IMR-90 (cell line): ENCODE measurements around the gene PRR33. TPM values are rescaled to one million over a fixed set of nuclear protein-coding genes. Genes with fewer than 3 reads are reported as not detected.

Experiments used
- ATAC-seq: fragments of 200-7000 bp; cut with Tn5 transposase; 2 replicates; pipeline ENCODE4 v1.9.1; 2020; ENCODE audit warnings: low read depth, mild to moderate bottlenecking, moderate library complexity
- BruUV-seq: library from RNA; stranded (reverse); fragments of 400-500 nt; replicated peaks from 2 replicates; lab custom pipeline; 2021; lab: Mats Ljungman, UMichigan
- CTCF ChIA-PET: fragments of 300-600 bp; formaldehyde crosslinking; extraction: SDS; loops from one replicate; lab custom pipeline; 2021; ENCODE audit warnings: antibody characterized with exemption; lab: Yijun Ruan, JAX
- POLR2A ChIA-PET: fragments of 300-600 bp; sonication (Branson Sonifier 250); formaldehyde crosslinking; loops from one replicate; lab custom pipeline; 2022; ENCODE audit warnings: antibody characterized with exemption; ENCODE audit not compliant: unreplicated experiment; lab: Charles Lee
- DNase-seq: peaks from one replicate; pipeline ENCODE4 v3.0.0; 2013
- H2AFZ ChIP-seq: replicated peaks from 2 replicates; pipeline ENCODE3; 2013; ENCODE audit warnings: low read length, mild to moderate bottlenecking; ENCODE audit not compliant: poor library complexity
- H2AK5ac ChIP-seq: 2 replicates; pipeline ENCODE4 v1.6.1; 2013; ENCODE audit warnings: low read depth, low read length, inconsistent platforms
- H2AK9ac ChIP-seq: replicated peaks from 2 replicates; pipeline ENCODE3; 2013; ENCODE audit warnings: mild to moderate bottlenecking, low read depth, low read length, moderate library complexity; ENCODE audit not compliant: poor library complexity
- H2BK120ac ChIP-seq: 2 replicates; pipeline ENCODE4 v1.6.1; 2013; ENCODE audit warnings: low read depth, low read length, inconsistent platforms
- H2BK15ac ChIP-seq: 3 replicates; pipeline ENCODE4 v1.6.1; 2013; ENCODE audit warnings: low read depth, low read length, inconsistent platforms
- H2BK20ac ChIP-seq: 2 replicates; pipeline ENCODE4 v1.6.1; 2013; ENCODE audit warnings: low read depth, mild to moderate bottlenecking, inconsistent platforms, low read length, moderate library complexity
- H2BK5ac ChIP-seq: 2 replicates; pipeline ENCODE4 v1.6.1; 2013; ENCODE audit warnings: mild to moderate bottlenecking, low read depth, low read length, inconsistent platforms; ENCODE audit not compliant: poor library complexity, severe bottlenecking
- H3K14ac ChIP-seq: replicated peaks from 2 replicates; pipeline ENCODE4 v1.6.1; 2013; ENCODE audit warnings: low read depth, low read length, inconsistent platforms
- H3K18ac ChIP-seq: 2 replicates; pipeline ENCODE4 v1.6.1; 2013; ENCODE audit warnings: low read depth, low read length, control low read depth
- H3K23ac ChIP-seq: 2 replicates; pipeline ENCODE4 v1.6.1; 2013; ENCODE audit warnings: low read depth, low read length, inconsistent platforms
- H3K27ac ChIP-seq: 2 replicates; pipeline ENCODE4 v1.5.1; 2013; ENCODE audit warnings: mild to moderate bottlenecking, control low read depth, low read length; ENCODE audit not compliant: insufficient read depth
- H3K27me3 ChIP-seq: 2 replicates; pipeline ENCODE4 v1.6.1; 2013; ENCODE audit warnings: low read length; ENCODE audit not compliant: control insufficient read depth, insufficient read depth
- H3K36me3 ChIP-seq: 2 replicates; pipeline ENCODE4 v1.6.1; 2013; ENCODE audit warnings: low read length, mixed read lengths; ENCODE audit not compliant: control insufficient read depth, insufficient read depth
- H3K4ac ChIP-seq: 2 replicates; pipeline ENCODE4 v1.6.1; 2013; ENCODE audit warnings: low read depth, low read length, inconsistent platforms
- H3K4me1 ChIP-seq: 2 replicates; pipeline ENCODE4 v1.6.1; 2013; ENCODE audit warnings: low read length, mixed read lengths; ENCODE audit not compliant: control insufficient read depth, insufficient read depth
- H3K4me2 ChIP-seq: 2 replicates; pipeline ENCODE4 v1.6.1; 2013; ENCODE audit warnings: low read depth, mild to moderate bottlenecking, control low read depth, low read length, moderate library complexity
- H3K4me3 ChIP-seq: 2 replicates; pipeline ENCODE4 v1.5.1; 2013; ENCODE audit warnings: low read depth, mild to moderate bottlenecking, control low read depth, low read length, moderate library complexity; ENCODE audit not compliant: insufficient read depth
- H3K56ac ChIP-seq: 2 replicates; pipeline ENCODE4 v1.6.1; 2013; ENCODE audit warnings: low read length, inconsistent platforms; ENCODE audit not compliant: insufficient read depth; ENCODE audit errors: extremely low read depth
- H3K79me1 ChIP-seq, 2 experiments: 2 replicates each; pipeline ENCODE4 v1.6.1; 2013; ENCODE audit warnings: low read length in 2 of 2, inconsistent platforms in 1 of 2, low read depth in 1 of 2
- H3K9ac ChIP-seq: 2 replicates; pipeline ENCODE4 v1.6.1; 2013; ENCODE audit warnings: low read depth, low read length, control low read depth
- H3K9me1 ChIP-seq: 2 replicates; pipeline ENCODE4 v1.6.1; 2013; ENCODE audit warnings: low read length, inconsistent platforms; ENCODE audit not compliant: insufficient read depth
- H3K9me3 ChIP-seq: 2 replicates; pipeline ENCODE4 v1.6.1; 2013; ENCODE audit warnings: low read length; ENCODE audit not compliant: control insufficient read depth, insufficient read depth
- H4K20me1 ChIP-seq: 2 replicates; pipeline ENCODE4 v1.6.1; 2013; ENCODE audit warnings: low read length, inconsistent platforms; ENCODE audit not compliant: insufficient read depth
- H4K5ac ChIP-seq: 2 replicates; pipeline ENCODE4 v1.6.1; 2013; ENCODE audit warnings: mild to moderate bottlenecking, low read depth, low read length, control low read depth
- H4K8ac ChIP-seq, 2 experiments: 2 replicates each; pipeline ENCODE4 v1.6.1; 2013; ENCODE audit warnings: low read depth in 2 of 2, low read length in 2 of 2, control low read depth in 1 of 2, inconsistent platforms in 1 of 2
- H4K91ac ChIP-seq: 2 replicates; pipeline ENCODE4 v1.6.1; 2013; ENCODE audit warnings: low read depth, low read length, inconsistent platforms; ENCODE audit not compliant: insufficient read depth
- CEBPB ChIP-seq: IDR thresholded peaks from 2 replicates; pipeline ENCODE4 v1.6.1; 2012; ENCODE audit warnings: low read depth, low read length, improper control_type of control experiment
- MAZ ChIP-seq: IDR thresholded peaks from 2 replicates; pipeline ENCODE4 v1.6.1; 2012; ENCODE audit warnings: low read depth, mild to moderate bottlenecking, low read length, improper control_type of control experiment, moderate library complexity, borderline replicate concordance
- MXI1 ChIP-seq: IDR thresholded peaks from 2 replicates; pipeline ENCODE4 v1.6.1; 2012; ENCODE audit warnings: low read depth, mild to moderate bottlenecking, low read length, moderate library complexity, borderline replicate concordance
- POLR2A ChIP-seq: IDR thresholded peaks from 2 replicates; pipeline ENCODE4 v1.6.1; 2012; ENCODE audit warnings: mild to moderate bottlenecking, low read depth, low read length
- WGBS, 2 experiments: methylation state at CpG; one replicate each; pipeline versions ENCODE4 v1.1.5 to v1.1.7; 2013; ENCODE audit warnings: missing lambda C conversion rate in 2 of 2; ENCODE audit not compliant: insufficient read length in 1 of 2; ENCODE audit errors: extremely low coverage in 2 of 2; 5-methylcytosine and 5-hydroxymethylcytosine counted together
- dilution Hi-C: fragments of 300-500 bp; cut with HindIII; formaldehyde crosslinking; loops from one replicate; pipeline ENCODE4 v1.14.3; 2018; ENCODE audit warnings: low sequenced_read_pairs; ENCODE audit not compliant: unreplicated experiment
- in situ Hi-C: fragments of 300-500 bp; cut with MboI; formaldehyde crosslinking; loops from 3 replicates; pipeline ENCODE4 v1.14.3; 2019; ENCODE audit warnings: low sequenced_read_pairs, inconsistent platforms, mixed read lengths
- intact Hi-C: fragments of 100-400 bp; cut with micrococcal nuclease; formaldehyde crosslinking; loops from 2 replicates; pipeline ENCODE4 v1.10.0; 2022
- polyA plus RNA-seq, 3 experiments: library from polyadenylated mRNA; depleted of rRNA; stranded (reverse); fragments of >200 nt; gene quantifications; 2 replicates each; pipeline ENCODE4 v1.2.3, GENCODE V29; 2012; ENCODE audit warnings: low replicate concordance in 1 of 3
- total RNA-seq: library from RNA; depleted of rRNA; stranded (reverse); fragments of >200 nt; gene quantifications from 2 replicates; pipeline ENCODE4 v1.2.3, GENCODE V29; 2012

The PRR33 gene
- total and polyA plus RNA-seq, 2 of the 4 experiments (the other 2 are of a cell fraction) = not detected

- POLR2A ChIA-PET = no interaction called here
- no peak overlapping the region for H3K27ac ChIP-seq
- no TSS peak for BruUV-seq
These were observed 38.8 kb upstream of the PRR33 start for GRCh38 chr11:1930462-1930830.

More at GRCh38 chr11:1930462-1930830, 38.8 kb upstream of the PRR33 start:
- Histone ChIP-seq H2AFZ (no peak overlapping the region), H3K4me3 (no peak overlapping the region), H3K36me3 (no peaks in the 10 kb centered on the region), H2BK20ac (no peak overlapping the region), H3K4me1 (no peaks in the 10 kb centered on the region), H2AK9ac (no peak overlapping the region), H2BK15ac (no peak overlapping the region), H3K18ac (no peak overlapping the region), H2BK120ac (no peak overlapping the region), H2BK5ac (no peak overlapping the region), H3K9me3 (no peaks in the 10 kb centered on the region), H3K4me2 (no peak overlapping the region), H3K14ac (no peak overlapping the region), H4K5ac (no peak overlapping the region), H3K27me3 (peaks cover 18% of the 10 kb centered on the region; the same call in 1 of the 2 replicates), H3K79me1 (no peaks in the 10 kb centered on the region), H4K8ac (no peak overlapping the region), H4K20me1 (no peaks in the 10 kb centered on the region), H4K91ac (no peak overlapping the region), H2AK5ac (no peak overlapping the region), H3K4ac (no peak overlapping the region), H3K56ac (no peak overlapping the region), H3K23ac (no peak overlapping the region), H3K9me1 (no peaks in the 10 kb centered on the region), H3K9ac (no peak overlapping the region)
- WGBS, 2 experiments = 86% methylated on average over 6 of the region's 9 CpGs; no CpG with 5 or more reads in 1 of the 2 experiments
- TF ChIP-seq POLR2A = no peak
- no peak for TF ChIP-seq MAZ
- no peak for TF ChIP-seq MXI1
- TF ChIP-seq CEBPB = no peak
- intact Hi-C loops = no loop called here
- DNase-seq (no peak), ATAC-seq (no peak)
- dilution Hi-C loops = no loop called here
- CTCF ChIA-PET = no interaction called here
- in situ Hi-C loops = no loop called here
